Islet precursor cell (in vitro differentiated cells): ENCODE data around the gene HOXA5.
A peak's percentile ranks its signal among the peaks of the same experiment; 100 is the strongest.

ENCODE experiments used
- DNase-seq: peaks from one replicate; pipeline ENCODE4 v3.0.0-alpha.2; 2018

Gene HOXA5

DNA sequence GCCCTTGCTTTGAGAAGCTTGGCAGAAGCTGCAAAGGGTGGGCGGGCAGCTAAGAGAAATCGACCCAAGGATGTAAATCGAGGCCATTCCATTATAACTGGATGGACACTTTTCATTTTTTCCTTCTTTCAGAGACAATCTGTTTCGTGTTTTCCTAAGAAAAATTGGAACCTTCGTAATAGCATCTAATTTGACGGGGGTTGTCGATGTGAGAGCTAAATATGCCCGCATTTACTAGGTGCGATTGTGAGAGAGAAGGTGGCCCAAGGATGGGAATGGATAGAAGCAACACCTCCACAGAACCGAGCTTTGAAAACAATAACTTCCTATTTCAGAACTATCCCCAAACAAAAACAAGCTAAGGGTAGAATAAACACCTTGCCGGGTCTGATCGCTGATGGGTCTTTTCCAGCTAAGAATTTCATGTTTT is 12.1 kb downstream of the HOXA5 start:
- no peak for DNase-seq

DNA sequence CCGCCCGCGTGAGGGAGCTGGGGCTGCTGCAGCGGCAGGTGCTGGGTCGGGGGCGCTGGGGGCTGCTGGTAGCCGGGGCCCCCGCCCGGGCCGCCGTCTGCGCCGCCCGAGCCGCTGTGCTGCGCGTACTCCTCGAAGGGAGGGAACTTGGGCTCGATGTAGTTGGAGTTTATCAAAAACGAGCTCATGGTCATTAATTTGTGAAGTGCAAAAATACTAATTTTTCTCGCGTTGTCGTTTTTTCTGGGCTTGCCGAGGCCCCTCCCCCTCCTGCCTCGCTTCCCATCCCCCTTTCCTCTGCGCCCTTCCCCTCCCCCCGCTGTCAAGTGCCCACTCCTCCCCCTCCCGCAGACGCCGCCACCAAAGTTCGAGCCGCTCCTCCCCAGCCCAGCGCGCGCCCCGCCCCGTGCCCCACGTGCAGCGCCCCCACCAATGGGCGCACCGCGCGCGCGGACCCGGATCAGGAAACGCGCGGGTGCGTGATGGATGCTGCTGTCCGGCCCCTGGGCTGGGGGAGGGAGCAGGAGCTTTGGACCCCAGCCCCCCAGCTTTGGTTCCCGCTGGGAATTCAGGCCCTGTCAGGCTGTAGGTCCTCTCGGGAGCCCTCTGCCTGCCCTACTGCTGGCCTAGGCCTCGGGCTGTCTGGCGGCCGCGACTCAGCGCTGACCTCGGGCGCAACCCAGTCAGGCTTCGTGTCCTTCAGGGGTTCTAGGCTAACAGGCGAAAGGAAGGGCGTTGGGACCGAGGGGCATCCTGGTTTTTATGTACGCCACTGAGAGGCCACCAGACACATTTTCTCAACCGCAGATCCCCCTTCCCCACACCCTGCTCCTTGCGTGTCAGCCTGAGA is 12.7 kb downstream of the HOXA5 start, which contains the start of gene HOXA4:
Gene HOXA4, minus strand, starts transcription at position 218 of the 850 bp plus-strand sequence. Its CDS starts 24 bp downstream, at position 194.
- DNase-seq = peak; percentile 82

DNA sequence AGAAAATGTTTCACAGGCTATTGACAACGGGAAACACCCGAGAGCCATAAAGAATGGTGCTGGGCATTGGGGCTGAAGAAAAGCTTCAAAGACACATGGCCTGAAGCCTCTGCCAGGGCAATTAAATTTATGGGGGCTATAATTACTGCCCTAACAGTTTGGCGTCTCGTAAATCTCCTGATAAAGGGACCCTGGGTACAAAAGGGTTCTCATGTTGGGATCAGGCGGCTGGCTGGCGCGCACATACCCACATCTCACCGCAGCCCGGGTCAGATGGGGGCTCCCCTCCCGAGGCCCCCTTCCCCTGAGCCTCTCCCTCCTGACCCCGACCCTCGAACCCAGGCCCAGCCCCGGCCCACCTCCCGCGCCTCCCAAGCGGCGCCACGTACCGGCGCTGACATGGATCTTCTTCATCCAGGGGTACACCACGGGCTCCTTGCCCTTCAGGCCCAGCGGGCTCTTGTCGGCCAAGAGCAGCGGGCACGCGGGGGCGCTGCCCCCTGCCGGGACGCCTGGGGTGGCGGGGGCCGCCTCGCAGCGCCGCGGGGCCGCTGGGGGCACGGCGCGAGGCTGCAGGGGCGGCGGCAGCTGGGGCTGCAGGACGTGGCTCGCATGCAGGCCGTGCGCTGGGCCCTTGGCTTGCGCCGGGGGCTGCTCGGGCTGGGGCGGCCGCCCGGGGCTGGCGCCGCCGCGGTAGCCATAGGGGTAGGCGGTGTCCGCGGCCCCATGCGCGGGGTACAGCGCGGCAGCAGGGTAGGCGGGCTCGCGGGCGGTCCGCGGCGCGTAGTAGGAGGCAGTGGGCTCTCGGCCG is 13.5 kb downstream of the HOXA5 start:
- peak; percentile 67 for DNase-seq

DNA sequence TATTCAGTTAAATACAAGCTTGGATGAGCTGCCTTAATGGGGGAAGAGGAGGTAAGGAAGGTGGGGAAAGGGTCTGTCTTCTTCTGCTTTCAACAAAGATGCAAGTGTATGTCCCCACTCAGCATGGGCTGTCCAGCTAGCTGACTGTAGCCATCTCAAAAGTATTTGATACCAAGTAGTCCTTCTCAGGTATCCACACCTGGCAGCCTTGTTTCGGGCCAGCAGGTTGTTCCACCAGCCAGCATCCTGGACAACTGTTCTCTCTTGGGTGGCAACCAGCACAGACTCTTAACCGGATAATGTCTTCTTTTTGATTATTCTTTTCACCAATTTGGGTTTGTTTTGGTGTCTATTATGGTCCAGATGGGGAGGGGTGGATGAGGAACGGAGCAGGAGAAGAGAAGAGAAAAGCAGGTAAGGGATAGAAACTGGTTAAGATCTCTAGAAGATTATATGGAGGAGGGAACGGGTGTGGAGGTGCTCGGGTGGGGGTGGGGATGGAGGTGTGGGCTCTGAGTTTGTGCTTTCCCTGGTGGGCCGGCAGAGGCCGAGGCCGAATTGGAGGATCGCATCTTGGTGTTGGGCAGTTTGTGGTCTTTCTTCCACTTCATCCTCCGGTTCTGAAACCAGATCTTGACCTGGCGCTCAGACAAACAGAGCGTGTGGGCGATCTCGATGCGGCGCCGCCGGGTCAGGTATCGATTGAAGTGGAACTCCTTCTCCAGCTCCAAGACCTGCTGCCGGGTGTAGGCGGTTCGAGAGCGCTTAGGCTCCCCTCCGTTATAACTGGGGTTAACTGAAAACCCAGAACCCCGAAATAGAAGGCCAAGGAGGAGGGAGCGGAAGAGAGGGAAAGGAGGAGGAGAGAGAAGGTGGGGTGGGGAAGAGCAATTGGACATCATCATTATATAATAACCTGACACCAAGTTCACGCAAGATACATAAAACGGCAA is 14.4 kb downstream of the HOXA5 start:
- DNase-seq = peak; percentile 47

DNA sequence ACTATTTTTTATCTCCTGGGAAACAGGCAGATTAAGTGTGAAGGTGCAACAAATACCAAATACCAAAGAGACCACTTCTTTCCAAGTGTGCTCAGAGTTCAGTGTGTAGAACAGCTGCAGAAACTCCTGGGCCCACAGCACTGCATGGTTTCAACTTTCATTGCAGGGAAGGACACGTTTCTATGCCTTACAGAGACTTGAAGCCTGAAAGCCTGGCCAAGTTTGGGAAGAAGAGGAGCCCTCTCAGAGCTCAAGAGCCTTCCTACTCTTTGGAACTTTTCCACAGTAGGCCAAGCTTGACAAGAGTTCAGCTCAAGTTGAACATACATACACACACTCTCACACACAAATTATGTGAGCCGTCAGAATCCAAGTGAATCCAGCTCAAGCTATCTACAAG is 15.4 kb downstream of the HOXA5 start:
- DNase-seq = peak; percentile 43

DNA sequence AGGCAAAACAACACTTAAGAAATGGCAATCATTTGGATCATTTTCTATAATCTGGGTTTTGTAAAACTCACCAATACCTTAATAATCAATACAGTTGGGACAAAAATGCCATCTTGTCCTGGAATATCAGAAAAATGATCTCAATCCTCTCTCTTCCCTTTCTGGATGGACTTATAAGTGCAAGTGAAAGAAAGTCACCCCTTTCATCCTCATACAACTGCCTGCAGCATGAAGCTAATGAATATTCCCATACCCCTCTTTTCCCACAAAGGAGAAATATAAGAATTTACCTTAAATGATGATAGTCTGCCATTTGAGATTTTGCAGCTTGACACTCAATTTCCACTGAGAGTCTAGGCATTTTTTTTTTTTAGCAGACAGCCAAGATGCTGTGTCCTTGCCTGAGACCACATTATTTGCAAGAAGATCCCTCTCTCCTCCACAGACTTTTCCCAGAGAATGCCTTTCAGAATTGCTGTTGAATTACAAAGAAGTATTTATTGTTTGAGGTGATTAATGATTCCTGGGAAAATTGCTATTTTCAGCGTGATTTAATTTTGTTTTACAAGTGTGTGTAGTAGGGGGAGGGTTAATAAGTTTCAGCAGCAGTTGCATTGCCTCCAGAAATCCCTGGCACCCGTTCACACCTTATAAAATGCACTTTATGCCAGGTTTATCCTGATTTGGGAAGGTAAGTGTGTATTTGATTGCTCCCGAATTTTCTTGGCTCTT is 16.7 kb downstream of the HOXA5 start:
- no peak for DNase-seq

DNA sequence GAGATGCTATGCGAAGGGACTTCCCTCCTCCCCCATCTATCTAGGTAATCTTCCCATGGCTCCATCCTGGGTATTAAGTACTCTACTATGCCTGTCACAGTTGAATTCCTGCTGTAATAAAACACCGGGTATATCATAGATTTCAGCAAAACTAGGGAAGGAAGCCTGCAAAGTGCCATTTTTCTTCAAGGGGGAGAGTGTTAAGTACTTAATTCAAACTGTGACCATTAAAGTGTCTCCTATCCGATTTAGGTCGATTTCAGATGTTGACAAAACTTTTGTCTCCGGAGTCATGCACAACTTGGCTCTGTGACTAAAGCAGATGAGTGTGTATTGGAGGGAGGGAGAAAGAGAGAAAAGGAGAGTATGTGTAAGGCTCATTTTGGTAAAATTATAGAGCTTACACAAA is 17.5 kb downstream of the HOXA5 start:
- DNase-seq = no peak

DNA sequence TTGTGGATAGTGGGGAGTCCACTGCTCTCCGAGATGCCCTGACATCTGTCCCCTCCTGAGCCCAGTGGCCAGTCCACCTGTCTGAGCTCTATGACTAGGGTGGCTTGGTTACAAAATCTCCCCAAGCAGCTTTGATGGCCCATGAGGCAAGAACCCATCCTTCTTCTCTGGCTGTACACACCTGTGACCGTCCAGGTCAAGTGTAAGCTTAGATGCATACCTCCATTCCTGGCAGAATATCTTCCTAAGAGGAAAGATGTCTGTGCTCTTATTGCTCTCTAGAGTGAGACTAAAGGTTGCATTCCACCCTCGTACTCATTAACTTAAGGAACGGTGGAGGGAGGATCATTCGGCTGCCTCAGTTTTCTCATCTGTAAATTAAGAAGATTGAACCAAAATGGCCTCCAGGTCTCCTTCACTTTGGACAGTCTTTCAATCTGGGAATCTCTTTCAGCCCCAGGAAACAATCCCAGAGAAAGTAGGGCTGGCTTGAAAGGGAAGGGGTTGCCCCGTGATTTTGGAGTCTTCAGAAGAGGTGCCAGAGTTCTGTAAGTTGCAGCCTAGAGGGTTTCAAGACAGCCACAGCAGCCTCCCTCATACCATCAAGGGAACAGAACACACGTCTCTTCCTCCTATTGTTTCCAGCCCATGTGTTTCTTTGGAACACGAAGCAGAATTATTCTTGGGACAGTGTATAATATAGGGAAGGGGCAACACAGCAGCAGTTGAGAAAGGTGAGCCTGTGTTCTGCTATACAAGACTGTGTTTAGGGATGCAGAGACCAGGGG is 18.4 kb downstream of the HOXA5 start:
- DNase-seq = no peak

DNA sequence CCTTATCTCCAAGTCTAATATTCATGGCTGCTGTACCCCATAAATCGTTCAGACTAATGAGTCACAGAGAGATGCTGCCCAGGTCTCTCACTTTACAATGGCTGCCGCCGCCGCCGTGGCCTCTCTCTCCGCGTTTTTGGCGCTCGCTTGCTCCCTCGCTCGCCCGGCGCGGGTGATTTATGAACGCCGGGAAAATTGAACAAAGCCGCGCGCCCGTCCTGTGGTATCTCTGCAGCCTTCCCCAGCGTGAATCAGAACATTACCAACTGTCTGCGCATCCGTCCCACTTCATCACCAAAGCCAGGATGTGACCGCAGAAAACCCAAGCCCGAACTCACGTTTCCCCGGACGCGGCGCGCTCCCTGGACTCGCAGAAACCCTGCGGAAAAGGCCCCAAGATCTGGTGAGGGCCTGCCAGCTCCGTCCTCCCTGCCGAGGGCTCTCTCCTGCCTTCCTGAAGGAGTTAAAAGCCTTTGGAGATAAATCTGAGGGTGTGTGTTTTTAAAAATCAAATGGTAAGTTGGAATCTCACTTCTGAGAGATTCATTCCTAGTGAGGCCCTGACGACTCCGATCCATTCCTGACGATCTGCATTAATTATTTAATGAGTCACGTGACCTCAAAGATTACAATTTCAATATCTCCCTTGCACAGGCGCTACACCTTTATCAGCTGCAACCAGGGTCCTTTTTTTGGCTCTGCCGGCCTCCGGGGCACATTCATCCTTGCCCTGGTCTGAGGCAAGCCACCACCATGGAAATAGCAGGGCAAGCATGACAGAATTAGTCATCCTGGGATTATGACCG is 19.2 kb downstream of the HOXA5 start:
- DNase-seq = peak; percentile 74

DNA sequence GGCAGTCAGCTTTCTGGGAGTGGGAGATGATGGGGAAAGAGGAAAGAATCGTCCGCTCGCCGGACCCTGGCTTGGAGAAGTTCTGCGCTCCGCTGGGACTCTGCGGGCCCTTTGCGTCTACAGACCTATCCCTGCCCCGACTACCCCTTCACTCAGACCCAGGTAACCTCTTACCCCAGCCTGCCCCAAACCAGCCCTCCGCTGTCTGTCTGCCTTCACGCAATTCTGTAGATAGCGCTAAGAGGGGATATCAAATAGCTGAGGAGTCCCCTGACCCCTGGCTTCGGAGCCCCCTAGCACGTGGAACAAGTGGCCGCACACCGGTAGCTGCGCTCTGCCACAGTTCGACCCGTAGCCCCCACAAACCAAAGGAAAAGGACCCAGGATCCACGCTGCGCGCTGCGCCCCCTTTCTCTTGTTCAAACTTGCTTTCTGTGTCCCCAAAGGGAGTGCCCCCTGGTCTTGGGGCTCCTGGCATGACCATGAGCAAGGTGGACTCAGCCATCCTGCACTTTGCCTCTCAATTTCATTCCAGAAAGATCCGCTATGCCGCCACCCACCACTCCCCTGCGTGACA is 19.9 kb downstream of the HOXA5 start:
- DNase-seq = peak; percentile 46

DNA sequence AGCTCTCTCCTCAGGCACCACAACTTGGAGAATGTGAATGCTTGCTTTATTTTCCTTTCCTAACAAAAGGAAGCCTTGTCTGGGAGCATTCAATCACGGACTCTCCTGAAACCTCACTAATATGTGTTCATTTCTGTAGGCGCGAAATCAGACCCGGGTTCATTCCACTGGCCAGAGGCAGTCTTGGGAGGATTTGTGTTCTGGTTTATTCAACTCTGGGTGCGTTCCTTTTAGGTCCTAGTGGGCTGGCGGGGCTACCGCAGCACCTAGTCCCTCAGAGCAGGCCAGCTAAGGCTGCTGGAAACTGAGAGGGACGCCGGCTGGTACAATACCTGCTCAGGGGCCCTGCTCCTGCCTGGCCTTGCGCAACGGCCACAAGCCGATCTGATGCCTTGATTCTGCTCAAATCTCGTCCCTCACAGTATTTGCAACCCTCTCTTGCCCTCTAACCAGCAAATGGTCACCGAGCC is 20.4 kb downstream of the HOXA5 start:
- peak; percentile 70 for DNase-seq

DNA sequence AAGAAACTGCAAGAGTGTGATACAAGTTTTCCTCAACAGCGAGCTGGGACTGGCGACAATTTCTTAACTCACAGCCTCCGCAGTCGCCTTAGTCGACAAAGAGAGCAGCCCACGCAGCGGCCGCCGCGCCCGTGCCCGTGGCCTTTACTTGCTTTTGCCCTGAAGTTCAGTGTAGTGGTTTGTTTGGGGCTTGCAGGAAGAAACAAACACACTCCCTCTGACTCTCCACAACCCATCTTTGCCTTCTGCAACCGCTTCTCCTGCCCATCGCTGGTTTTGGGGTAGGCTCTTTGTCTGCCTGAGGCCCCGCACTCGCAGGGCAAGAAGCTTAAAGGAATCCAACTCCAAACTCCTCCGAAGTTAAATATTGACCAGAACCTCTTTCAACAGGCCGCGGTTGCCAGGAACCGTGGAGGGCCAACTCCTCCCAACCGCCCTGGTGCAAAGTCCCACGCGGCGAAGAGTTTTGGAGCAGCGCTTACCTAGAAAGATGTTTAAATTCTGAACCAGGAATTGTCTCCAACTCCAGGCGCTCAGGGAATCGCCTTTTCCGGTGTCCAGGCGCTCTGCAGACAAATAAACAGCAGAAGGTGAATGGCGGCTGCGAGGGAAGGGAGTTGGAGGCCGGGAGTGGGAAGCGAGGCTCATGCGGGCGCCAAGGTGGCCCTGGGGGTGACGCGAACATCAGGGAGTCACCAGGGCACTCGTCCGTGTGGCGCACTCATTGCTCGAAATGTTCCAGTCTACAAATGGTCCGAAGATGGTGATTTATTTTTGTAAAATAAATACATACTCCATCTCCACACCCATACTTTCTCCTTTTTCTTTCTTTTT is 21.2 kb downstream of the HOXA5 start:
- DNase-seq = peak; percentile 55

DNA sequence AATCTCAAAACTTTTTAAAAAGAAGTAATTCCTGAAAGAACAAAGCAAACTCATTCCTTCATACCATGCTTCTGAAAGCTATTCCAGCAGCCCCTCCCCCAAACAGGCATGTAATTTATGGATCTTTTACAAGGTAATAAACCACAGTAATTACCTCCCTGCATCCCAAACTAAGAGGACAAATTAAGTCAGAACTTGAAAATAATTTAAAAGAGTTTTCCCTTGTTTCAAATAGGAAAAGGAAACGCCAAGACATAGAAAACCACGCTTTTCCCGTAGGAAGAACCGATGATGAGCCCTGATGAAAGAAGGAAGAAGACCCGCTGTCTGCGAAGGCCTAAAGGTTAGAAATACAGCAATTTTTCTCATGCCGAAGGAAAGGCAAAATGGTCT is 21.8 kb downstream of the HOXA5 start:
- no peak for DNase-seq

DNA sequence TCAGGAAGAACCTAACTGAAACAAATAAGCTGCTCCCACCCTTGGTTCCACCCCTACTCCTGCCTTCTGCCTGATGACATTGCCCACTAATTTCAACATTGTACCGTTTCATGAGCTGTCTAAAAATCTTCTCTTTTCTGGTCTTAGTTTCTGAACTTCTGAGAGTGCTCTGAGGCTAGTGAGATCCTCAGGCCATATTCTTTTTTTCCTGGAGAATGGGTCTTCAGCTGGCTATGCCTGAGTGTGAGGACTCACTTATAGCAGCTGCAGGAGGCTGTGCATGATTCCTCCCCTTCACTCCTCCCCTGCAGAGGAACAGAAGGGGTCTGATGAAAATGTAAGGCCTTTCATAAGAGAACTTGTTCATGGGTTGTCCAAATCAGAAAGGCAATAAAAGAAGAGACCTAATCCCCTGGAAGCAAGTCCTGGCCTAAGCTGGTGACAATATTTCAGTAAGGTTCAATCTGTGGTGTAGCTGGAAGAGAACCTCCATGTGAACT is 24.0 kb downstream of the HOXA5 start:
- no peak for DNase-seq

DNA sequence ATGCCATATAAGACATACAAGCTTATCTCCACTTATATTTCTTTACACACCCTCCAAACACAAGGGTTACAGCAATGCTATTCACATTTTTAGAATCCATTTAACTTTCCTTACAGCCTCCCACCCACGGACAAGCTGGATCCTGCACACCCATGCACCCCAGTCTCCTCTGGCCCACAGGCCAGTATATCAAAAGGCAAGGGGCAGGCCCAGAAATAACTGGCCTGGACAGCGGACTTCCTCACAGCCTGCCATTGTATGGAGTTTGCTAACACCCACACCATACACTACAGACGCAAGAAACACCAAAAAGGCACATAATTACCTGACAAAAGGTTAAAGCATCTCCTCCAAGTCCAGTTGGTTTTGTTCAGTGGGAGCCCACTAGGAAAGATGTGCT is 24.9 kb downstream of the HOXA5 start:
- DNase-seq = no peak

DNA sequence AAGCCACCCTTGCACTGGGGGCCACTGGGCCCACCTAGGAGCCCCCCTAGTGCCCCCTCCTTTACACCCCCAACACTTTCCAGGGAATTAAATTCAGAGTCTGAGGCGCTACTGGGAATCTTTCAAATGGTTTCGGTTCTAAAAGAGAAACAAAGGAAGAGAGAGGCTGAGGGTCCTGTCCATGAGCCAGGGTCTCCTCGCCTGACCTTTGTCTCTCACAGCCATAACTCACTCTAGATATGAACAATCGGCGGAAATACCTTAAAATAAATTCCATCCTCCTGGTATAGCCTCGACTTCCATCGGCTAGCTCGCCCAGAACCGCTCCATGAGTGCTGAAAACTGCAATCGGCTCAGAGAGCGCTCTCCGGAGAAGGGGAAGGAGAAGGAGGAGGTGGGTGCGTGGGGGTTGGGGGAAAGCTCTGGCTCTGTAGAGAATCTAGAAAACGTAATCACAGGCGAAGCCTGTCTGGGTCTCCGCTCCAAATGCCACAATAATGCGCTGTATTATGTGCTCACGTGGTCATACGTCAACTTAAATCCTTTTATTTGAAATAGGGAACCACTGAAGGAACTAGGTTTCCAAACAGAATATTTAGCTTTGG is 25.5 kb downstream of the HOXA5 start:
- no peak for DNase-seq

DNA sequence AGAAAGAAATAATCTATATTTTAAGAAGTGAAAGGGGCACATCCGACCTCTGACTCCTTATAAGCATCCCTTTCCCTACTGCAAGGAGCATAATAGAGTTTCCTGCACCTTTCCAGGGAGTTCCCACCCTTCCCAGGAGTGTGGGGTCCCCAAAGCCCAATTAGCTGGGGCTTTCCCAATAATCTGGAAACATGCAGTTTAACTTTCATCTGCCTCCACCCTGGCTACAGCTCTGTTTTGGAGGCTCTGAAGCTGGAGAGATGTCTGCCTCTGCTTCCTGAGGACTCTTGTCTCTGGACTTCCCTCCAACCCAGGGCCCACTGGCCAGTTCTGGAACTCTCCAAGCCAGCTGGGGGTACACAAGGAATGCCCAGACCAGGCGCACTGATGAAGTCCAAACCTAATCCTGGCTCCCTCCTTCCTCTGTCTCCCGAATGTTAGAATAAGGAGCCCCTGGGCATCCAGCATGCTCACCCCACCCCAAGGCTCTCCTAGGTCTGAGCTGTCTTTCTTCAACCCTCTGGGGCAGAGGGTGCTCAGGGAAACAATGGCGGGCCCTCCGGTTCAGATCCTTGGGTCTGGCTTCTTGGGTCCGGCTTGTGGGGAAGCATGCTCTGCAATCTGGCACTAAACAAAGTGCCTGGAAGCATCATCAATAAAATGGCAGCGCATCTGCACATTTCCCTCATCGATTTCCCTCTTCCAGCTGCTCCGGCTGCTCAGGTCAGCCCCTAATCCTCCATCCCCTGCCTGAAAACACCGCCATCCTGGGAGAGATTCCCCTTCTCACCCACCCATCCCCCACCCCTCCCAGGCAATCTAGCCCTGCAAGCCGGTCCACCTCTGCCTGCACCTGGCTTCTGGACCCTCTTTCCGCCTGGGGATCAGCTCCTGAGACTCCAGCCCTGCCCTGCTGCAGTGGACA is 26.3 kb downstream of the HOXA5 start:
- peak; percentile 48 for DNase-seq
